Astrocyte (in vitro differentiated cells and primary cell): ENCODE data around the gene MPV17L2. TPM values are rescaled to one million over a fixed set of nuclear protein-coding genes. Genes with fewer than 3 reads are reported as not detected.
A peak's percentile ranks its signal among the peaks of the same experiment; 100 is the strongest.

Experiments
- DNase-seq: peaks from one replicate; pipeline ENCODE4 v3.0.0-alpha.2; 2010; ENCODE audit warnings: low read depth
- FAIRE-seq: peaks from 2 replicates; lab custom pipeline; 2011; peaks lifted over from hg19 to GRCh38; lab: Jason Lieb, UNC
- H2AFZ ChIP-seq: 2 replicates; pipeline ENCODE4 v1.6.0; 2012; ENCODE audit warnings: low read depth, low read length, inconsistent platforms
- H3K27ac ChIP-seq: 2 replicates; pipeline ENCODE4 v1.5.1; 2011; ENCODE audit warnings: low read depth, low read length, inconsistent platforms
- H3K27me3 ChIP-seq: 2 replicates; pipeline ENCODE4 v1.6.0; 2011; ENCODE audit warnings: low read length, inconsistent platforms; ENCODE audit not compliant: insufficient read depth
- H3K36me3 ChIP-seq: 2 replicates; pipeline ENCODE4 v1.5.1; 2011; ENCODE audit warnings: low read length, inconsistent platforms; ENCODE audit not compliant: insufficient read depth
- H3K4me1 ChIP-seq: 2 replicates; pipeline ENCODE4 v1.5.1; 2011; ENCODE audit warnings: low read length, inconsistent platforms; ENCODE audit not compliant: insufficient read depth
- H3K4me2 ChIP-seq: 2 replicates; pipeline ENCODE4 v1.6.0; 2012; ENCODE audit warnings: low read length, inconsistent platforms
- H3K4me3 ChIP-seq: 2 replicates; pipeline ENCODE4 v1.5.1; 2011; ENCODE audit warnings: low read depth, mild to moderate bottlenecking, low read length, inconsistent platforms; ENCODE audit not compliant: insufficient read depth
- H3K79me2 ChIP-seq: 2 replicates; pipeline ENCODE4 v1.6.0; 2012; ENCODE audit warnings: mild to moderate bottlenecking, low read length, inconsistent platforms; ENCODE audit not compliant: insufficient read depth
- H3K9ac ChIP-seq: 2 replicates; pipeline ENCODE4 v1.6.0; 2012; ENCODE audit warnings: mild to moderate bottlenecking, low read length, inconsistent platforms
- H3K9me3 ChIP-seq: 2 replicates; pipeline ENCODE4 v1.5.1; 2012; ENCODE audit warnings: low read depth, mild to moderate bottlenecking, low read length, inconsistent platforms; ENCODE audit not compliant: insufficient read depth
- H4K20me1 ChIP-seq: 2 replicates; pipeline ENCODE4 v1.6.0; 2012; ENCODE audit warnings: low read length, inconsistent platforms; ENCODE audit not compliant: insufficient read depth
- H3K27ac Mint-ChIP-seq: one replicate; pipeline ENCODE4 v1.8.0; 2021; ENCODE audit warnings: mild to moderate bottlenecking, mixed read lengths; ENCODE audit not compliant: unreplicated experiment
- H3K27me3 Mint-ChIP-seq: one replicate; pipeline ENCODE4 v1.8.0; 2021; ENCODE audit warnings: low read depth, mixed read lengths; ENCODE audit not compliant: unreplicated experiment
- H3K36me3 Mint-ChIP-seq: one replicate; pipeline ENCODE4 v1.8.0; 2021; ENCODE audit warnings: low read depth, mixed read lengths; ENCODE audit not compliant: unreplicated experiment
- H3K4me1 Mint-ChIP-seq: one replicate; pipeline ENCODE4 v1.8.0; 2021; ENCODE audit warnings: low read depth, mixed read lengths; ENCODE audit not compliant: unreplicated experiment
- H3K4me3 Mint-ChIP-seq: one replicate; pipeline ENCODE4 v1.8.0; 2021; ENCODE audit warnings: mild to moderate bottlenecking, moderate library complexity, mixed read lengths; ENCODE audit not compliant: unreplicated experiment
- H3K9me3 Mint-ChIP-seq: one replicate; pipeline ENCODE4 v1.8.0; 2021; ENCODE audit warnings: mild to moderate bottlenecking, mixed read lengths; ENCODE audit not compliant: unreplicated experiment
- CTCF ChIP-seq: IDR thresholded peaks from 2 replicates; pipeline ENCODE4 v1.5.1; 2011; ENCODE audit warnings: low read depth, mild to moderate bottlenecking, inconsistent platforms, low read length, moderate library complexity; ENCODE audit not compliant: insufficient read depth
- EZH2 ChIP-seq: IDR thresholded peaks from 2 replicates; pipeline ENCODE4 v1.6.1; 2012; ENCODE audit warnings: mild to moderate bottlenecking, low read length, inconsistent platforms; ENCODE audit not compliant: insufficient read depth
- total RNA-seq: library from RNA; stranded (reverse); gene quantifications from 2 replicates; pipeline ENCODE4 v1.2.1, GENCODE V29; 2021

The MPV17L2 gene
- total RNA-seq, 1 donor from 2014 or later = 21.8 TPM

- Histone ChIP-seq H3K4me2 (no peak overlapping the region), H3K4me3 (no peak overlapping the region), H3K36me3 (no peaks in the 10 kb centered on the region), H3K9me3 (no peaks in the 10 kb centered on the region), H3K4me1 (peaks cover 6% of the 10 kb centered on the region), H3K27me3 (peaks cover 2% of the 10 kb centered on the region), H4K20me1 (no peaks in the 10 kb centered on the region), H3K27ac (no peak overlapping the region), H3K79me2 (no peaks in the 10 kb centered on the region), H3K9ac (no peak overlapping the region), H2AFZ (no peak overlapping the region)
- DNase-seq = no peak
- Mint-ChIP-seq H3K27me3 (peaks cover 18% of the 10 kb centered on the region), H3K36me3 (peaks cover 3% of the 10 kb centered on the region), H3K9me3 (no peaks in the 10 kb centered on the region), H3K4me3 (no peak overlapping the region), H3K27ac (no peak overlapping the region), H3K4me1 (peaks cover 10% of the 10 kb centered on the region)
- TF ChIP-seq EZH2 (no peak), CTCF (no peak)
- FAIRE-seq = no peak
Measured at GRCh38 chr19:18218159-18218558, 25.1 kb downstream of the MPV17L2 start.

GRCh38 chr19:18218600-18218999 is 25.6 kb downstream of the MPV17L2 start:
- no peak overlapping the region for H3K27ac ChIP-seq
- H3K27me3 ChIP-seq = peaks cover 2% of the 10 kb centered on the region
- Mint-ChIP-seq H3K27me3 (peaks cover 18% of the 10 kb centered on the region), H3K4me3 (no peak overlapping the region), H3K27ac (no peak overlapping the region), H3K4me1 (peaks cover 10% of the 10 kb centered on the region), H3K36me3 (peaks cover 3% of the 10 kb centered on the region), H3K9me3 (no peaks in the 10 kb centered on the region)
- H4K20me1 ChIP-seq = no peaks in the 10 kb centered on the region
- no peak overlapping the region for H2AFZ ChIP-seq
- DNase-seq = no peak
- no peaks in the 10 kb centered on the region for H3K36me3 ChIP-seq
- TF ChIP-seq EZH2 = no peak
- TF ChIP-seq CTCF = no peak
- no peaks in the 10 kb centered on the region for H3K9me3 ChIP-seq
- H3K4me2 ChIP-seq = no peak overlapping the region
- H3K9ac ChIP-seq = no peak overlapping the region
- peaks cover 6% of the 10 kb centered on the region for H3K4me1 ChIP-seq
- H3K79me2 ChIP-seq = no peaks in the 10 kb centered on the region
- no peak overlapping the region for H3K4me3 ChIP-seq
- no peak for FAIRE-seq

GRCh38 chr19:18219911-18220631 is 27.1 kb downstream of the MPV17L2 start:
- TF ChIP-seq CTCF (no peak), EZH2 (no peak)
- Mint-ChIP-seq H3K9me3 (no peaks in the 10 kb centered on the region), H3K4me1 (peaks cover 7% of the 10 kb centered on the region), H3K27ac (no peak overlapping the region), H3K4me3 (peak overlapping the region; percentile 45), H3K36me3 (peaks cover 3% of the 10 kb centered on the region), H3K27me3 (peaks cover 21% of the 10 kb centered on the region)
- no peak for DNase-seq
- Histone ChIP-seq H2AFZ (no peak overlapping the region), H3K27ac (no peak overlapping the region), H3K27me3 (peaks cover 5% of the 10 kb centered on the region), H3K4me1 (peaks cover 9% of the 10 kb centered on the region), H3K9ac (no peak overlapping the region), H4K20me1 (no peaks in the 10 kb centered on the region), H3K4me3 (no peak overlapping the region), H3K36me3 (no peaks in the 10 kb centered on the region), H3K79me2 (no peaks in the 10 kb centered on the region), H3K4me2 (no peak overlapping the region), H3K9me3 (no peaks in the 10 kb centered on the region)
- no peak for FAIRE-seq
